H9 (cell line): ENCODE results near the gene LARP7. TPM values are rescaled to one million over a fixed set of nuclear protein-coding genes. Genes with fewer than 3 reads are reported as not detected.
A peak's percentile ranks its signal among the peaks of the same experiment; 100 is the strongest.

Experiments used
- DNase-seq: peaks from one replicate; pipeline ENCODE4 v3.0.0-alpha.2; 2017
- H2AFZ ChIP-seq: one replicate; pipeline ENCODE4 v1.6.1; 2013; ENCODE audit warnings: mild to moderate bottlenecking, low read length, control low read depth, moderate library complexity
- H2AK5ac ChIP-seq: 2 replicates; pipeline ENCODE4 v1.6.1; 2013; ENCODE audit warnings: low read length, control low read depth, mixed read lengths; ENCODE audit not compliant: insufficient read length
- H2BK120ac ChIP-seq: one replicate; pipeline ENCODE4 v1.6.1; 2013; ENCODE audit warnings: low read depth, mild to moderate bottlenecking, low read length, control low read depth, inconsistent platforms; ENCODE audit not compliant: poor library complexity, severe bottlenecking
- H2BK12ac ChIP-seq: 2 replicates; pipeline ENCODE4 v1.6.1; 2013; ENCODE audit warnings: low read length, control low read depth, mixed read lengths, low read depth; ENCODE audit not compliant: insufficient read length
- H2BK15ac ChIP-seq: 2 replicates; pipeline ENCODE4 v1.6.1; 2013; ENCODE audit warnings: low read depth, low read length, control low read depth
- H2BK20ac ChIP-seq: one replicate; pipeline ENCODE4 v1.6.1; 2013; ENCODE audit warnings: low read depth, mild to moderate bottlenecking, low read length, control low read depth, inconsistent platforms; ENCODE audit not compliant: poor library complexity, severe bottlenecking
- H2BK5ac ChIP-seq: 2 replicates; pipeline ENCODE4 v1.6.1; 2013; ENCODE audit warnings: low read length, control low read depth, mixed read lengths; ENCODE audit not compliant: insufficient read length
- H3K14ac ChIP-seq: 2 replicates; pipeline ENCODE4 v1.6.1; 2013; ENCODE audit warnings: low read length, control low read depth; ENCODE audit not compliant: insufficient read depth
- H3K18ac ChIP-seq: 2 replicates; pipeline ENCODE4 v1.6.1; 2013; ENCODE audit warnings: low read depth, mild to moderate bottlenecking, mixed read lengths, low read length, control low read depth; ENCODE audit not compliant: insufficient read length
- H3K23ac ChIP-seq: 2 replicates; pipeline ENCODE4 v1.6.1; 2013; ENCODE audit warnings: low read length, control low read depth, mixed read lengths, low read depth; ENCODE audit not compliant: insufficient read length
- H3K23me2 ChIP-seq: 2 replicates; pipeline ENCODE4 v1.6.1; 2013; ENCODE audit warnings: low read depth, mild to moderate bottlenecking, mixed read lengths, low read length, control low read depth; ENCODE audit not compliant: insufficient read length, poor library complexity, severe bottlenecking
- H3K27ac ChIP-seq: 2 replicates; pipeline ENCODE4 v1.5.1; 2013; ENCODE audit warnings: low read length, control low read depth, mixed read lengths, low read depth; ENCODE audit not compliant: insufficient read length
- H3K27me3 ChIP-seq: 2 replicates; pipeline ENCODE4 v1.6.1; 2013; ENCODE audit warnings: low read length, control low read depth, inconsistent platforms; ENCODE audit not compliant: insufficient read depth
- H3K4ac ChIP-seq: 2 replicates; pipeline ENCODE4 v1.6.1; 2013; ENCODE audit warnings: low read depth, mild to moderate bottlenecking, control low read depth, inconsistent platforms, low read length, moderate library complexity
- H3K4me1 ChIP-seq: 2 replicates; pipeline ENCODE4 v1.6.1; 2013; ENCODE audit warnings: low read length, control low read depth, inconsistent platforms; ENCODE audit not compliant: insufficient read depth
- H3K4me2 ChIP-seq: 2 replicates; pipeline ENCODE4 v1.6.1; 2013; ENCODE audit warnings: low read length, control low read depth, mixed read lengths; ENCODE audit not compliant: insufficient read length, insufficient read depth
- H3K56ac ChIP-seq: 2 replicates; pipeline ENCODE4 v1.6.1; 2013; ENCODE audit warnings: low read depth, mild to moderate bottlenecking, mixed read lengths, low read length, control low read depth; ENCODE audit not compliant: insufficient read length
- H3K79me1 ChIP-seq: 2 replicates; pipeline ENCODE4 v1.6.1; 2013; ENCODE audit warnings: low read depth, mild to moderate bottlenecking, moderate library complexity, low read length, control low read depth, inconsistent platforms; ENCODE audit not compliant: insufficient read depth, poor library complexity, severe bottlenecking
- H3K79me2 ChIP-seq: 2 replicates; pipeline ENCODE4 v1.6.1; 2013; ENCODE audit warnings: low read length, control low read depth, inconsistent platforms; ENCODE audit not compliant: insufficient read depth
- H3K9ac ChIP-seq: 2 replicates; pipeline ENCODE4 v1.6.1; 2013; ENCODE audit warnings: low read length, control low read depth, mixed read lengths; ENCODE audit not compliant: insufficient read length; ENCODE audit errors: extremely low read depth
- H3K9me3 ChIP-seq: one replicate; pipeline ENCODE4 v1.6.1; 2013; ENCODE audit warnings: low read depth, low read length, inconsistent platforms; ENCODE audit not compliant: control insufficient read depth
- H3T11ph ChIP-seq: one replicate; pipeline ENCODE4 v1.6.1; 2013; ENCODE audit warnings: mild to moderate bottlenecking, low read length, control low read depth, inconsistent platforms
- H4K20me1 ChIP-seq: one replicate; pipeline ENCODE4 v1.6.1; 2013; ENCODE audit not compliant: control insufficient read depth, insufficient read length, insufficient read depth
- H4K5ac ChIP-seq: 2 replicates; pipeline ENCODE4 v1.6.1; 2013; ENCODE audit warnings: low read depth, mild to moderate bottlenecking, mixed read lengths, low read length, control low read depth; ENCODE audit not compliant: insufficient read length
- H4K8ac ChIP-seq: replicated peaks from 2 replicates; pipeline ENCODE4 v1.6.1; 2013; ENCODE audit warnings: low read length, control low read depth, mixed read lengths, low read depth; ENCODE audit not compliant: insufficient read length
- H4K91ac ChIP-seq: 2 replicates; pipeline ENCODE4 v1.6.1; 2013; ENCODE audit warnings: low read depth, mild to moderate bottlenecking, moderate library complexity, mixed read lengths, low read length, control low read depth; ENCODE audit not compliant: insufficient read length
- H3K27ac Mint-ChIP-seq, 3 experiments: 2 replicates in 2 of 3; 3 replicates in 1 of 3; pipeline ENCODE4 v1.8.0; 2020 to 2021; ENCODE audit warnings: mixed read lengths in 3 of 3, mild to moderate bottlenecking in 1 of 3, moderate library complexity in 1 of 3
- H3K27me3 Mint-ChIP-seq: 2 replicates; pipeline ENCODE4 v1.8.0; 2021; ENCODE audit warnings: low read depth, mild to moderate bottlenecking, moderate library complexity, mixed read lengths
- H3K36me3 Mint-ChIP-seq, 3 experiments: 2 replicates in 2 of 3; 3 replicates in 1 of 3; pipeline ENCODE4 v1.8.0; 2020 to 2021; ENCODE audit warnings: low read depth in 3 of 3, mixed read lengths in 3 of 3; ENCODE audit not compliant: insufficient read depth in 1 of 3
- H3K4me1 Mint-ChIP-seq, 2 experiments: 2 replicates each; pipeline ENCODE4 v1.8.0; 2020; ENCODE audit warnings: mixed read lengths in 2 of 2
- H3K4me3 Mint-ChIP-seq, 2 experiments: 2 replicates in 1 of 2; 3 replicates in 1 of 2; pipeline ENCODE4 v1.8.0; 2020 to 2021; ENCODE audit warnings: mild to moderate bottlenecking in 2 of 2, mixed read lengths in 2 of 2, moderate library complexity in 1 of 2
- H3K9me3 Mint-ChIP-seq, 2 experiments: 2 replicates in 1 of 2; 3 replicates in 1 of 2; pipeline ENCODE4 v1.8.0; 2020; ENCODE audit warnings: mild to moderate bottlenecking in 2 of 2, mixed read lengths in 2 of 2, moderate library complexity in 1 of 2
- WGBS: extraction: QIAGEN DNeasy Blood & Tissue Kit; methylation state at CpG from one replicate; pipeline ENCODE4 v1.1.7; 2013; ENCODE audit warnings: missing lambda C conversion rate, low lambda C conversion rate, mixed read lengths; ENCODE audit not compliant: insufficient read length; ENCODE audit errors: extremely low coverage; 5-methylcytosine and 5-hydroxymethylcytosine counted together
- total RNA-seq: library from RNA; stranded (reverse); gene quantifications from 2 replicates; pipeline ENCODE4 v1.2.1, GENCODE V29; 2021
- TF ChIP-seq, protein P1 (sequence below): fragments of 200-600 bp; sonication (generic); conservative IDR thresholded peaks from 3 replicates; pipeline ENCODE4 v1.8.0; 2021; ENCODE audit warnings: antibody characterized with exemption, mild to moderate bottlenecking

LARP7 gene
- total RNA-seq, 1 experiment from 2014 or later: 37.0 TPM

DNA sequence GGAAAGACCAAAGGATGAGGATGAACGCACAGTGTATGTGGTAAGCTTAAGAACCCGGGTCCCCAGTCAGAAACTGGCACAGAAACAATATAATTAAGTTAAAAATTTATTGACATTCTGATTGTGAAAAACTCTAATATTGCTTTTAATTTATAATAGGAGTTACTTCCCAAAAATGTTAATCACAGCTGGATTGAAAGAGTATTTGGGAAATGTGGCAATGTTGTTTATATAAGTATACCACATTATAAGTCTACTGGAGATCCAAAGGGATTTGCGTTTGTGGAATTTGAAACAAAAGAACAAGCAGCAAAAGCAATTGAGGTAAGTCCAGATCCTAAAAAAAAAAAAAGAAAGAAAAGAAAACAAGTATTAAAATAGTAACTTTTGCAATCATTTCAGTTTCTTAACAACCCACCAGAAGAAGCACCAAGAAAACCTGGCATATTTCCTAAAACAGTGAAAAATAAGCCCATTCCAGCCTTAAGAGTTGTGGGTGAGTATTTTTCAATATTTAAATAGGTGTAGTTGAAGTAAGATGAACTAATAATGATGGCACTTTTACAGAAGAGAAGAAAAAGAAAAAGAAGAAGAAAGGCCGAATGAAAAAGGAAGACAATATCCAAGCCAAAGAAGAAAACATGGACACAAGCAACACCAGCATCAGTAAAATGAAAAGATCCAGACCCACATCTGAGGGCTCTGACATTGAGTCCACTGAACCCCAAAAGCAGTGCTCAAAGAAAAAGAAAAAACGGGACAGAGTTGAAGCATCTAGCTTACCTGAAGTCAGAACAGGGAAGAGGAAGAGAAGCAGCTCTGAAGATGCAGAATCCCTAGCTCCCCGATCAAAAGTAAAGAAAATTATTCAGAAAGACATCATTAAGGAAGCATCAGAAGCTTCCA lies 9.9 kb downstream of the LARP7 start:
- Histone ChIP-seq H3K4ac (no peak overlapping the region), H3K27ac (peak overlapping the region; percentile 100), H3K14ac (peak overlapping the region; percentile 92; the same call in 1 of the 2 replicates), H2BK15ac (no peak overlapping the region), H3K56ac (no peak overlapping the region), H2AK5ac (no peak overlapping the region), H3K18ac (peak overlapping the region; percentile 81), H3K9me3 (no peaks in the 10 kb centered on the region), H3K79me1 (no peaks in the 10 kb centered on the region), H2AFZ (no peak overlapping the region), H4K91ac (no peak overlapping the region), H4K8ac (no peak overlapping the region), H3K79me2 (no peaks in the 10 kb centered on the region; the same call in 1 of the 2 replicates), H3K4me1 (no peaks in the 10 kb centered on the region), H2BK20ac (no peak overlapping the region), H4K20me1 (no peaks in the 10 kb centered on the region), H3K23ac (no peak overlapping the region), H3K9ac (peak overlapping the region; percentile 99), H3K4me2 (peak overlapping the region; percentile 86), H3K27me3 (no peaks in the 10 kb centered on the region), H2BK12ac (no peak overlapping the region), H3T11ph (no peak overlapping the region), H4K5ac (no peak overlapping the region), H2BK120ac (no peak overlapping the region), H3K23me2 (no peaks in the 10 kb centered on the region), H2BK5ac (peak overlapping the region; percentile 55)
- peaks cover 9% of the 10 kb centered on the region for H3K27me3 Mint-ChIP-seq
- TF ChIP-seq, protein P1, sequence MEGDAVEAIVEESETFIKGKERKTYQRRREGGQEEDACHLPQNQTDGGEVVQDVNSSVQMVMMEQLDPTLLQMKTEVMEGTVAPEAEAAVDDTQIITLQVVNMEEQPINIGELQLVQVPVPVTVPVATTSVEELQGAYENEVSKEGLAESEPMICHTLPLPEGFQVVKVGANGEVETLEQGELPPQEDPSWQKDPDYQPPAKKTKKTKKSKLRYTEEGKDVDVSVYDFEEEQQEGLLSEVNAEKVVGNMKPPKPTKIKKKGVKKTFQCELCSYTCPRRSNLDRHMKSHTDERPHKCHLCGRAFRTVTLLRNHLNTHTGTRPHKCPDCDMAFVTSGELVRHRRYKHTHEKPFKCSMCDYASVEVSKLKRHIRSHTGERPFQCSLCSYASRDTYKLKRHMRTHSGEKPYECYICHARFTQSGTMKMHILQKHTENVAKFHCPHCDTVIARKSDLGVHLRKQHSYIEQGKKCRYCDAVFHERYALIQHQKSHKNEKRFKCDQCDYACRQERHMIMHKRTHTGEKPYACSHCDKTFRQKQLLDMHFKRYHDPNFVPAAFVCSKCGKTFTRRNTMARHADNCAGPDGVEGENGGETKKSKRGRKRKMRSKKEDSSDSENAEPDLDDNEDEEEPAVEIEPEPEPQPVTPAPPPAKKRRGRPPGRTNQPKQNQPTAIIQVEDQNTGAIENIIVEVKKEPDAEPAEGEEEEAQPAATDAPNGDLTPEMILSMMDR: no peak
- peaks cover 27 to 35% of the 10 kb centered on the region in 2 experiments for H3K4me1 Mint-ChIP-seq
- peak overlapping the region; percentile 93 to 97 for H3K4me3 Mint-ChIP-seq
- peak overlapping the region; percentile 99 to 100 (median 100) for H3K27ac Mint-ChIP-seq
- H3K9me3 Mint-ChIP-seq: peaks cover 9 to 19% of the 10 kb centered on the region in 2 experiments; a peak in 4 of 5 replicates
- H3K36me3 Mint-ChIP-seq: peaks cover 30 to 41% (median 33%) of the 10 kb centered on the region in 3 experiments
- DNase-seq: no peak
- no CpG with 5 or more reads among the region's 6 CpGs for WGBS
